HCT116 (cell line): ENCODE data around the gene NAMPT. TPM values are rescaled to one million over a fixed set of nuclear protein-coding genes. Genes with fewer than 3 reads are reported as not detected.

Source experiments
- ATAC-seq: fragments of 200-7000 bp; cut with Tn5 transposase; 2 replicates; pipeline ENCODE4 v1.9.1; 2020; ENCODE audit warnings: mild to moderate bottlenecking, moderate library complexity
- BruUV-seq: library from RNA; stranded (reverse); fragments of 400-500 nt; replicated peaks from 2 replicates; lab custom pipeline; 2021; lab: Mats Ljungman, UMichigan
- CTCF ChIA-PET: fragments of 300-600 bp; sonication (Branson Sonifier 250); formaldehyde crosslinking; loops from one replicate; lab custom pipeline; 2021; ENCODE audit warnings: antibody characterized with exemption; lab: Charles Lee
- POLR2A ChIA-PET: fragments of 300-600, 350-600 bp; sonication (Branson Sonifier 250); formaldehyde crosslinking; loops from one replicate; lab custom pipeline; 2021; ENCODE audit warnings: antibody characterized with exemption; lab: Charles Lee
- RAD21 ChIA-PET, 2 experiments: fragments of 300-600 bp; sonication (Branson Sonifier 250); formaldehyde crosslinking; loops; one replicate each; lab custom pipeline; 2023; ENCODE audit warnings: low total read pairs in 2 of 2; ENCODE audit not compliant: uncharacterized antibody in 2 of 2, unreplicated experiment in 2 of 2, low non-redundant PET in 1 of 2; lab: Charles Lee
- DNase-seq: peaks from one replicate; pipeline ENCODE4 v3.0.0-alpha.2; 2010; ENCODE audit warnings: low read depth, low spot score
- H2AFZ ChIP-seq: fragments of 200-600 bp; shearing (Covaris generic), sonication (generic); 2 replicates; pipeline ENCODE4 v1.6.1; 2017; ENCODE audit warnings: low read depth, mixed run types, mixed read lengths, antibody characterized with exemption, low read length; ENCODE audit not compliant: poor library complexity, severe bottlenecking
- H3K27ac ChIP-seq: 2 replicates; pipeline ENCODE4 v1.5.1; 2012; ENCODE audit warnings: low read depth, low read length
- H3K27me3 ChIP-seq: fragments of 200-600 bp; sonication (generic); 2 replicates; pipeline ENCODE4 v1.6.1; 2016; ENCODE audit warnings: mixed run types, low read length, mixed read lengths; ENCODE audit not compliant: insufficient read depth
- H3K36me3 ChIP-seq, 2 experiments: fragments of 200-500 bp in 1 of 2; fragments of 200-600 bp in 1 of 2; sonication (Bioruptor generic) in 1 of 2; sonication (generic) in 1 of 2; 2 replicates each; pipeline versions ENCODE4 v1.5.1 to v1.6.1; 2014 to 2016; ENCODE audit warnings: low read length in 2 of 2, inconsistent platforms in 1 of 2, mixed read lengths in 1 of 2, mixed run types in 1 of 2; ENCODE audit not compliant: insufficient read depth in 2 of 2, control insufficient read depth in 1 of 2
- H3K4me1 ChIP-seq, 2 experiments: fragments of 200-600 bp in 1 of 2; sonication (generic) in 1 of 2; 2 replicates each; pipeline versions ENCODE4 v1.5.1 to v1.6.1; 2012 to 2017; ENCODE audit warnings: low read length in 2 of 2, inconsistent platforms in 1 of 2, mild to moderate bottlenecking in 1 of 2, mixed read lengths in 1 of 2, mixed run types in 1 of 2, moderate library complexity in 1 of 2; ENCODE audit not compliant: insufficient read depth in 2 of 2, control insufficient read depth in 1 of 2
- H3K4me2 ChIP-seq: fragments of 200-600 bp; sonication (generic); 2 replicates; pipeline ENCODE4 v1.6.1; 2017; ENCODE audit warnings: mixed run types, low read length, mixed read lengths
- H3K4me3 ChIP-seq, 2 experiments: fragments of 200-600 bp in 1 of 2; sonication (generic) in 1 of 2; replicated peaks in 1 of 2; 2 replicates each; pipeline ENCODE4 v1.5.1; 2011 to 2016; ENCODE audit warnings: low read length in 2 of 2, control low read depth in 1 of 2, low read depth in 1 of 2, mild to moderate bottlenecking in 1 of 2, mixed read lengths in 1 of 2, mixed run types in 1 of 2
- H3K79me2 ChIP-seq: fragments of 200-600 bp; sonication (generic); 2 replicates; pipeline ENCODE4 v1.6.1; 2017; ENCODE audit warnings: mild to moderate bottlenecking, mixed run types, low read length, moderate library complexity, mixed read lengths; ENCODE audit not compliant: insufficient read depth
- H3K9ac ChIP-seq: fragments of 200-600 bp; sonication (generic); 2 replicates; pipeline ENCODE4 v1.6.1; 2016; ENCODE audit warnings: low read length, mixed read lengths
- H3K9me2 ChIP-seq: fragments of 200-600 bp; sonication (generic), shearing (Covaris generic); 2 replicates; pipeline ENCODE4 v1.6.1; 2017; ENCODE audit warnings: mixed run types, mild to moderate bottlenecking, moderate library complexity; ENCODE audit not compliant: insufficient read depth
- H3K9me3 ChIP-seq, 2 experiments: fragments of 200-500 bp in 1 of 2; fragments of 200-600 bp in 1 of 2; sonication (Bioruptor generic) in 1 of 2; sonication (generic) in 1 of 2; 2 replicates each; pipeline ENCODE4 v1.6.1; 2014 to 2017; ENCODE audit warnings: low read length in 2 of 2, mixed read lengths in 2 of 2, inconsistent platforms in 1 of 2, low read depth in 1 of 2, mild to moderate bottlenecking in 1 of 2, mixed run types in 1 of 2, moderate library complexity in 1 of 2; ENCODE audit not compliant: control insufficient read depth in 1 of 2, insufficient read depth in 1 of 2
- H4K20me1 ChIP-seq: fragments of 200-600 bp; sonication (generic), shearing (Covaris generic); 2 replicates; pipeline ENCODE4 v1.6.1; 2017; ENCODE audit warnings: mixed run types, mild to moderate bottlenecking, moderate library complexity; ENCODE audit not compliant: insufficient read depth
- ATF3 ChIP-seq: IDR thresholded peaks from 2 replicates; pipeline ENCODE4 v1.6.1; 2012
- CBX3 ChIP-seq: IDR thresholded peaks from 2 replicates; pipeline ENCODE4 v1.6.1; 2012; ENCODE audit warnings: low read depth
- CEBPB ChIP-seq: IDR thresholded peaks from 2 replicates; pipeline ENCODE4 v1.6.1; 2012; ENCODE audit warnings: low read depth
- CTCF ChIP-seq, 3 experiments: fragments of 200-600 bp in 1 of 3; sonication (generic) in 1 of 3; IDR thresholded peaks in 2 of 3; conservative IDR thresholded peaks in 1 of 3; 2 replicates each; pipeline ENCODE4 v1.5.1; 2012 to 2017; ENCODE audit warnings: low read depth in 2 of 3, low read length in 2 of 3, antibody characterized with exemption in 1 of 3, borderline replicate concordance in 1 of 3, control low read depth in 1 of 3, mild to moderate bottlenecking in 1 of 3, mixed read lengths in 1 of 3, mixed run types in 1 of 3, moderate library complexity in 1 of 3; ENCODE audit not compliant: insufficient read depth in 1 of 3
- EGR1 ChIP-seq: IDR thresholded peaks from 2 replicates; pipeline ENCODE4 v1.6.1; 2012; ENCODE audit warnings: low read depth
- EZH2 ChIP-seq: fragments of 200-600 bp; sonication (generic); IDR thresholded peaks from 2 replicates; pipeline ENCODE4 v1.6.1; 2017; ENCODE audit warnings: antibody characterized with exemption, mixed run types
- EZH2phosphoT487 ChIP-seq: fragments of 200-600 bp; IDR thresholded peaks from 2 replicates; pipeline ENCODE4 v1.6.1; 2018; ENCODE audit warnings: antibody characterized with exemption, borderline replicate concordance
- FOSL1 ChIP-seq: IDR thresholded peaks from 2 replicates; pipeline ENCODE4 v1.6.1; 2012; ENCODE audit warnings: low read depth
- JUND ChIP-seq: IDR thresholded peaks from 2 replicates; pipeline ENCODE4 v1.6.1; 2012
- POLR2A ChIP-seq: IDR thresholded peaks from 2 replicates; pipeline ENCODE4 v1.7.0; 2011; ENCODE audit warnings: borderline replicate concordance; ENCODE audit not compliant: insufficient read depth, insufficient read length; ENCODE audit errors: extremely low read depth
- SIN3A ChIP-seq: IDR thresholded peaks from 2 replicates; pipeline ENCODE4 v1.6.1; 2012; ENCODE audit warnings: low read depth
- SP1 ChIP-seq: IDR thresholded peaks from 2 replicates; pipeline ENCODE4 v1.6.1; 2012; ENCODE audit warnings: low read depth
- SRF ChIP-seq: IDR thresholded peaks from 2 replicates; pipeline ENCODE4 v1.6.1; 2012; ENCODE audit warnings: low read depth
- TCF7L2 ChIP-seq: IDR thresholded peaks from 2 replicates; pipeline ENCODE4 v1.7.0; 2011; ENCODE audit warnings: borderline replicate concordance, inconsistent platforms; ENCODE audit not compliant: insufficient read depth, insufficient read length; ENCODE audit errors: extremely low read depth
- YY1 ChIP-seq: IDR thresholded peaks from 2 replicates; pipeline ENCODE4 v1.6.1; 2011; ENCODE audit warnings: low read length, low read depth, moderate library complexity, mild to moderate bottlenecking; ENCODE audit not compliant: insufficient replicate concordance; ENCODE audit errors: extremely low read depth
- ZFX ChIP-seq: fragments of 450-650 bp; IDR thresholded peaks from 2 replicates; pipeline ENCODE4 v1.6.1; 2017
- intact Hi-C: fragments of 100-400 bp; cut with micrococcal nuclease; formaldehyde crosslinking; loops from 2 replicates; pipeline ENCODE4 v1.10.0; 2022
- total RNA-seq: library from RNA; stranded (reverse); gene quantifications from one replicate; pipeline ENCODE4 v1.2.1, GENCODE V29; 2021; ENCODE audit not compliant: unreplicated experiment
- TF ChIP-seq, protein P1 (sequence below): IDR thresholded peaks from 2 replicates; pipeline ENCODE4 v1.6.1; 2011; ENCODE audit warnings: mild to moderate bottlenecking, low read length, moderate library complexity; ENCODE audit not compliant: insufficient replicate concordance; ENCODE audit errors: extremely low read depth
- TF ChIP-seq, protein P2 (sequence below): IDR thresholded peaks from 2 replicates; pipeline ENCODE4 v1.6.1; 2012; ENCODE audit warnings: low read depth

Gene NAMPT
- total RNA-seq, 1 experiment from 2014 or later: 113 TPM

GRCh38 chr7:106281127-106281526 is 3.7 kb downstream of the NAMPT start:
- Histone ChIP-seq H3K36me3 (peaks cover 8 to 17% of the 10 kb centered on the region in 2 experiments), H3K9me3 (no peaks in the 10 kb centered on the region), H3K79me2 (peaks cover 80% of the 10 kb centered on the region), H3K27me3 (no peaks in the 10 kb centered on the region), H4K20me1 (peaks cover 8% of the 10 kb centered on the region; the same call in 1 of the 2 replicates), H3K9me2 (no peaks in the 10 kb centered on the region), H3K9ac (no peak overlapping the region), H3K4me3 (no peak overlapping the region), H3K27ac (no peak overlapping the region), H3K4me2 (no peak overlapping the region)
- POLR2A ChIA-PET: no interaction called here
- CTCF ChIA-PET: no interaction called here
- no peak for ATAC-seq
- BruUV-seq: no TSS peak
- no peak for DNase-seq
- intact Hi-C loops: no loop called here
- RAD21 ChIA-PET: no interaction called here
- TF ChIP-seq FOSL1 (no peak), EGR1 (no peak), SP1 (no peak), JUND (no peak), EZH2phosphoT487 (no peak), CEBPB (no peak), YY1 (no peak), TCF7L2 (no peak), ZFX (no peak), ATF3 (no peak), CTCF (IDR thresholded peaks at IDR 0.05 in 2 of 3, conservative IDR thresholded peaks at IDR 0.05 in 1 of 3; ENCODE audit: borderline replicate concordance in 1 of 3, insufficient read depth in 1 of 3, low read depth in 2 of 3, low read length in 2 of 3) (no peak), CBX3 (no peak), POLR2A (no peak), EZH2 (no peak), SIN3A (no peak), SRF (no peak)
- TF ChIP-seq, protein P1, sequence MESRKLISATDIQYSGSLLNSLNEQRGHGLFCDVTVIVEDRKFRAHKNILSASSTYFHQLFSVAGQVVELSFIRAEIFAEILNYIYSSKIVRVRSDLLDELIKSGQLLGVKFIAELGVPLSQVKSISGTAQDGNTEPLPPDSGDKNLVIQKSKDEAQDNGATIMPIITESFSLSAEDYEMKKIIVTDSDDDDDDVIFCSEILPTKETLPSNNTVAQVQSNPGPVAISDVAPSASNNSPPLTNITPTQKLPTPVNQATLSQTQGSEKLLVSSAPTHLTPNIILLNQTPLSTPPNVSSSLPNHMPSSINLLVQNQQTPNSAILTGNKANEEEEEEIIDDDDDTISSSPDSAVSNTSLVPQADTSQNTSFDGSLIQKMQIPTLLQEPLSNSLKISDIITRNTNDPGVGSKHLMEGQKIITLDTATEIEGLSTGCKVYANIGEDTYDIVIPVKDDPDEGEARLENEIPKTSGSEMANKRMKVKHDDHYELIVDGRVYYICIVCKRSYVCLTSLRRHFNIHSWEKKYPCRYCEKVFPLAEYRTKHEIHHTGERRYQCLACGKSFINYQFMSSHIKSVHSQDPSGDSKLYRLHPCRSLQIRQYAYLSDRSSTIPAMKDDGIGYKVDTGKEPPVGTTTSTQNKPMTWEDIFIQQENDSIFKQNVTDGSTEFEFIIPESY: no peak
- TF ChIP-seq, protein P2, sequence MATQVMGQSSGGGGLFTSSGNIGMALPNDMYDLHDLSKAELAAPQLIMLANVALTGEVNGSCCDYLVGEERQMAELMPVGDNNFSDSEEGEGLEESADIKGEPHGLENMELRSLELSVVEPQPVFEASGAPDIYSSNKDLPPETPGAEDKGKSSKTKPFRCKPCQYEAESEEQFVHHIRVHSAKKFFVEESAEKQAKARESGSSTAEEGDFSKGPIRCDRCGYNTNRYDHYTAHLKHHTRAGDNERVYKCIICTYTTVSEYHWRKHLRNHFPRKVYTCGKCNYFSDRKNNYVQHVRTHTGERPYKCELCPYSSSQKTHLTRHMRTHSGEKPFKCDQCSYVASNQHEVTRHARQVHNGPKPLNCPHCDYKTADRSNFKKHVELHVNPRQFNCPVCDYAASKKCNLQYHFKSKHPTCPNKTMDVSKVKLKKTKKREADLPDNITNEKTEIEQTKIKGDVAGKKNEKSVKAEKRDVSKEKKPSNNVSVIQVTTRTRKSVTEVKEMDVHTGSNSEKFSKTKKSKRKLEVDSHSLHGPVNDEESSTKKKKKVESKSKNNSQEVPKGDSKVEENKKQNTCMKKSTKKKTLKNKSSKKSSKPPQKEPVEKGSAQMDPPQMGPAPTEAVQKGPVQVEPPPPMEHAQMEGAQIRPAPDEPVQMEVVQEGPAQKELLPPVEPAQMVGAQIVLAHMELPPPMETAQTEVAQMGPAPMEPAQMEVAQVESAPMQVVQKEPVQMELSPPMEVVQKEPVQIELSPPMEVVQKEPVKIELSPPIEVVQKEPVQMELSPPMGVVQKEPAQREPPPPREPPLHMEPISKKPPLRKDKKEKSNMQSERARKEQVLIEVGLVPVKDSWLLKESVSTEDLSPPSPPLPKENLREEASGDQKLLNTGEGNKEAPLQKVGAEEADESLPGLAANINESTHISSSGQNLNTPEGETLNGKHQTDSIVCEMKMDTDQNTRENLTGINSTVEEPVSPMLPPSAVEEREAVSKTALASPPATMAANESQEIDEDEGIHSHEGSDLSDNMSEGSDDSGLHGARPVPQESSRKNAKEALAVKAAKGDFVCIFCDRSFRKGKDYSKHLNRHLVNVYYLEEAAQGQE: no peak
- TF ChIP-seq, all 23 proteins: peak for 0
- Histone ChIP-seq H2AFZ (no peak overlapping the region), H3K4me1 (peaks cover 10 to 43% of the 10 kb centered on the region in 2 experiments; a peak in 3 of 4 replicates)
